C1 segment of cervical spinal cord (tissue), 14 donors: ENCODE results near the gene ZNF276.
"Not testable (repeated sequence)": the region's sequence is repeated elsewhere in the genome, so short reads cannot be mapped to it uniquely, and the experiment has no call there.

Experiments used
- DNase-seq, 14 donors: peaks; one replicate each; lab custom pipeline; 2025; lab: John Stamatoyannopoulos, UW

The ZNF276 gene

DNA sequence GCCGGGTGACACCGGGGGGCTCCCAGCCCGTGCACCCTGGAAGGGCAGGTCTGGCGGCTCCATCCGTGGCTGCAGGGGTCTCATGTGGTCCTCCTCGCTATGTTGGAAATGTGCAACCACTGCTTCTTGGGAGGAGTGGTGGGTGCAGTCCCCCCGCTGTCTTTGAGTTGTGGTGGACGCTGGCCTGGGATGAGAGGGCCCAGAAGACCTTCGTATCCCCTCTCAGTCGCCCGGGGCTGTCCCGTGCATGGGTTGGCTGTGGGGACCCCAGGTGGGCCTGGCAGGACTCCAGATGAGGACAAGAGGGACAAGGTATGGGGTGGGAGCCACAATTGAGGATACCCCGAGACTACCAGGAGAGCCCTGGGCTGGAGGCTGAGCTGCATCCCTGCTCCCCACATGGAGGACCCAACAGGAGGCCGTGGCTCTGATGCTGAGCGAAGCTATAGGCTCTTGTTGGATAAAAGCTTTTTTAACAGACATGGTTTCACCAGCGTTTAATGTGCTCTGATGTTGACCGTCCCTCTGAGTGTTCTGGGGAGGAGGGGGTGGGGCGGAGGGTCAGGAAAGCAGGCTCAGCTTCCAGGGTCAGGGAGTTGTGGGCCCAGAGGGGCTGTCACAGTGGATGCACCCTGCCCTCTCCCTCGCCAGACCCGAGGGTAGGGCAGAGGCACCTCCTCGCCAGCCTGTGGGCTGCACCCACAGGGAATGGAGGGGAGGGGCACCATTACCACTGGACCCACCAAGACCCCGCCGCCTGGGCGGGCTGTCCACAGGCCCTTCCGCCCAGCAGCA is 25.3 kb upstream of the ZNF276 start:
- DNase-seq, result no peak

DNA sequence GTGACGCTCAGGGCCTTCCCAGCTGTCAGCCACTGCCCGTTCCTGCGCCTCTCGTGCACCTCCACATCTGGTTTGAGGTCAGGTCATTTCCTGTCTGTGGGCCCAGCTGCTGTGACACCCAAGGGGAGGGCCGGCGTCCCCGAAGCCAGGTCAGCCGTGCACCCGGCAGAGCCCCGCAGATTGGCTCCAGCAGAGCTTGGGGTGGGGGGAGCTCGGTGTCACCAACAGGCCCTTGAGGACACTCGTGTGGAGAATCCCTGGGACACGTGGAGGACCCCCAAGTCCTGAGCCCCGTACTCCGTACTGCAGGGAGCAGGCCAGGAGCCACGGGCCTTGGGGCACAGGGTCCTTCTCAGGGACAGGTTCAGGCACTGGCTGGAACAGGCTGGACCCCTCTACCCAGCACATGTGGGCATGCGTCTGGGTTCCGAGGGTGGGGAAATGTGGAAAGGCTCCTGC is 24.6 kb upstream of the ZNF276 start:
- DNase-seq, result no peak

DNA sequence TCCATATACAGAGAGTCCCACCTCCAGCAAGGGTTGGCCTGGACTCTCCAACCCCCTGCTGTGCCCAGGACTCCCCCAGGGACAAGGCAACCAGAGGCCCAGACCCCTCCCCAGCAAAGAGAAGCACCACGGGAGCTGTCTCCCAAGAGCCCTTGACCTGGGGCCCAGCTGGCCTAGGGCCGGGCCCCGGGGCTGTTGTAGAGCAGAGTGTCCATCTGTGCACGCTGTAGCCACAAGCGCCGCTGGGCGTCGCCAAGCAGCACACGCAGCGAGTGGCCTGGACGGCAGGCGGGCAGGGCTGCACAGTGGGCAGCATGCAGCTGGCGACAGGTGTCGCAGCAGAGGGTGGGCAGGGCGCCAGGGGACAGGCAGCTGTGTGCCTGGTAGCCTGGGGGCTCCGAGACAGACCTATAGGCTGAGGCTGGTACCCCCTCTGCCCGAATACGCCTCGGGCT is 24.1 kb upstream of the ZNF276 start:
- no peak for DNase-seq

DNA sequence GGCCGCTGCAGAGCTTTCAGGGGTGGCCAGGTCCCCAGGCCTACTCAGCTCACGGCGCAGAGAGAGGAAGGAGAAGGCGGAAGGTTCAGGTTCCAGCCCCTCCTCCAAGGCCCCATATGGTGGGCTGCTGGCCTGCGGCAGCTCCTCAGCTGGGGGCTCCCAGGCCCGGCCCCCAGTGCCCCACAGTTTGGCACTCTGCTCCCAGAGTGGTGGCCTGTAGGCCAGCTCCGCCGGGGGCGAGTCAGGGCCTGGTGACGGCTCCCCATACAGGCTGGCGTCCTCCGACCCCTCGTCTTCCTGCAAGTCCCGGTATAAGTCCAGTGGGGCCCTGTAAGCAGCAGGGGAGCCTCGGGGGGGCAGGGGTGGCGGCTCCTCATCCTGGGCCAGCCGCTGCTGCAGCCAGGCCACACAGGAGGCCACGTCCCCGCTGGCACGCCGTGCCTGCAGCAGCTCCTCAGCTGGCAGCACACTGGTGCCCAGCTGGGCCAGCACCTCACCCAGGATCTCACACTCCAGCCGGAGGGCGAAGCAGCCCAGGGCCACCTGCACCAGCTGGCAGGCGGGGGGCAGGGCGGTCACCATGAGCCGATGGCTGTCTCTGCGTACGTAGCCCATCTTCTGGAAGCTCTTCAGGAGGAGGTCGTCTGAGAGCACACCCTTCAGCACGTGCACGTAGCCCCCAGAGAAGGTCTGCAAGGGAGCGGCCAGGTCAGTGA is 23.6 kb upstream of the ZNF276 start:
- no peak for DNase-seq

DNA sequence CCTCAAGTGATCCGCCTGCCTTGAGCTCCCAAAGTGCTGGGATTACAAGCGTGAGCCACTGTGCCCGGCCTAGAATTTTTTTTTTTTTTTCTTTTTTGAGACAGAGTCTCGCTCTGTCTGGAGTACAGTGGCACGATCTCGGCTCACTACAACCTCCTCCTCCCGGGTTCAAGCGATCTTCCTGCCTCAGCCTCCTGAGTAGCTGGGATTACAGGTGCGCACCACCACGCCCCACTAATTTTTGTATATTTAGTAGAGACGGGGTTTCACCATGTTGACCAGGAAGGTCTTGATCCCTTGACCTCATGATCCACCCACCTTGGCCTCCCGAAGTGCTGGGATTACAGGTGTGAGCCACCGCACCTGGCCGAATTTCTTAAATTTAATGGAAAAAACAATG is 22.6 kb upstream of the ZNF276 start:
- not testable (repeated sequence) for DNase-seq

DNA sequence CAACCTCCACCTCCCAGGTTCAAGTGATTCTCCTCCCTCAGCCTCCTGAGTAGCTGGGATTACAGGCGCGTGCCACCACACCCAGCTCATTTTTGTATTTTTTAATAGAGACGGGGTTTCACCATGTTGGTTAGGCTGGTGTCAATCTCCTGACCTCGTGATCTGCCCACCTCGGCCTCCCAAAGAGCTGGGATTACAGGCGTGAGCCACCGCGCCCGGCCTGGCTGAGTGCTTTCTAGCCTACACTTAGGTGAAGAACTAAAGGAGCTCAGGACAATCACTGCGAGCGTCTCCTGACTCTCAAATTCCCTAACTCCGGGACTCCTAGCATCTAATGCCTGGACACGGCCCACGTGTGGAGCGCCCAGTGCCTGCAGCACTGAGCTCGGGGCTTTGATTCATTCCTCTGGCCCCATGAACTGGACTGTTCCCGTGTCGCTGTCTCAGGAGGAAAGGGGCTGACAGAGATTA is 21.7 kb upstream of the ZNF276 start:
- DNase-seq, result not testable (repeated sequence)

DNA sequence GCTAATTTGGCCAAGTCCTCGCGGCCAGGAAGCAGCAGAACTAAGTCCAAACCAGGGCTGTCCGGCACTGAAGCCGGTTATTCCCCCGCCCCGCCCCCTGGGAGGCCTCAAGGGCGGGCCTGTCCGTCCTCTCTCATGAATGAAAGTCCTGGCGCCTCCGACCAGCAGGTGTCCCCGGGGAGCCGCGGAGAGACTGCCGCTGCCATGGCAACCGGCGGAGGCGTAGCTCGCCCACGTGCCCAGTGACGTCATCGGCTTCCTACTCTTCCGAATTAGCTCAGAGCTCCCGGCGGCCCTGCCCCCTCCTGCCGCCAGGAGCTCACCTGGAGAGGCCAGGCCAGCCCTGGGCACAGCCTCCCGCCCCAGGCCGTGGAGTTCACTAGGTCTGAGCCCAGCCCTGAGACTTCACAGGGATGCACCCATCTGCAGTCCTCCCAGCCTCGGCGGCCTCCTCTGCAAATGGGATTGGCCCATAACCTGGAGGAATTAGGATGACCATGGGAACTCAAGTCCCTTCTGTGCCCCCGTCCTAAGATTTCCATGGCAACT is 21.2 kb upstream of the ZNF276 start:
- DNase-seq, result peak; percentile 45 to 97 (median 93)

DNA sequence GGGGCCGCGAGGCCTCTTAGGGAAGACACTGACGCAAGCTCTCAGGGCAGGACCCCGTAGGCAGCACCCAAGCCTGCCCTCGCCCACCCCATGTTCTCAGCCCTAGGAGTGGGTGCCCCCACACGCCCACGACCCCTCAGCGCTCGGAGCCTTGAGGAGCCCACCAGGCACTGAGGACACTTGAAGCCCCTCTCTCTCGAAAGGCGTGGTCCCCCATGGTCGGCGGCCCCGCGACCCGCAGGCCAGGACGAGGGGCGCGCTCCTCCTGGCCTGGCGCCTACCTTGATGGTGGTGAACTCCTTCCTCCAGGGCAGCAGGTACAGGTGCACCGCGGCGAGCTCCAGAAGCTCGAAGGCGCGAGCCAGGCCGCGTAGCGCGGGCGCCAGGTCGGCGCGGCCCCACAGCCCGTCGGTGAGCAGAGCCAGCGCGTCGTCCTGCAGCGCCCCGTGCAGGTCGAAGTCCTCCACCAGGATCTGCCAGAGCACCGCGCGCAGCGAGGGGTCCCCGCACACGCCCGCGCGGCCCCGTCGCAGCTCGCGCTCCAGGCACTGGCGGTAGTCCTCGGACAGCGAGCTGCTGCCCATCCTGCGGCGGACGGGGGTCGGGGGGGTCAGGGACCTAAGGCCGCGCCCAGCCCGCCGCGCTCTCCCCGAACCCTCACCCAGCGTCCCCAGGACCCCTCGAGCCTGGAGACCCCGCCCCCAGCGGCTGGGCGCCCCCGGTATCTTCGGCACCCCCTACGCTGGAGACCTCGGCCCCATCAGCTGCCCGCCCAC is 20.5 kb upstream of the ZNF276 start:
- DNase-seq, result no peak

DNA sequence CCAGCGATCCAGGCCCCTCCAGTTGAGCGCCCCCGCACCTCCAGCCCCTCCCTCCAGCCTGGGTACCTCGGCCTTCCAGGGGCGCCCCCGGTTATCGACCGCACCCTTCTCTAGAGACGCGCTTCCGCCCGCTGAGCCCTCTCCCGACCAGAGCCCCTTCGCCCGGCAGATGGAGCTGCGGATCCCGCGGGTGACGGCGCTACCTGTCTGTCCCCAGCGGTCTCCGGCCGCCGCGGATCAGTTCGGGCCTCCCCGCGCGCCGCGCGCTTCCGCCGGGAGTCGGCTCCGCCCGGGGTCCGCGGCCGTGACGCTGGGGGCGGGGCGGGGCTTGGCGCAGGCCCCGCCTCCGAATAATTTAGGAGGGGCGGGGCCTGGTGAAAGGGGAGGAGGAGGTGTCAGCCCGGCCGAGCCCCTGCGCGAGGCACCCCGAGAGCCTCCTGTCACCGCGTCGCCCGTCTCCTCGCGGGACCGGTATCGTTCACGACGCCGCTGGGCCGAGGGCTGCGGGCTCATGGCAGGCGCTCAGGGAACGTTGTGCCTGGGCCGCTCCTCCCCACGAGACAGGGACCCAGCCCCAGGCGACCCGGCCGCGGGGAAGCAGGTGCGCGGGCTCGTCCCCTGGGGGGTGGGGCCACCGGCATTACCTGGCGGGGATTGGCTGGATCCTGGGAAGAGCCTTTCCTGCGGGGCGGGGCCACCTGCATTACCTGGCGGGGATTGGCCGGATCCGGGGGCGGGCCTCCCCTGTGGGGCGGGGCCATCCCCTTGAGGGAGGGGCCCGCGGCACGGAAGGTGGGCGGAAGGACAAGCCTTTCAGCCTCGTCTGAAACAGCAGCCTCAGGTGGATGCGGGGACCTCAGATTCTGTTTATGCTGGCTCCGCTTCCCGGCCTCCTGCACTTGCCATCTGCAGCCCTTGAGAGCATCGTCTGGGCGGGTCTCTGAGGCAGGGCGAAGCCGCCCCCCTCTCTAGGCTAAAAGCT is 19.6 kb upstream of the ZNF276 start, which contains the start of gene SPATA2L:
TSS of gene SPATA2L (minus strand) at position 281 of the 982 bp plus-strand sequence. CDS start 473 bp downstream, outside the sequence.
- DNase-seq, result peak in 13 of 14 donors; percentile 20 to 94 (median 69)

DNA sequence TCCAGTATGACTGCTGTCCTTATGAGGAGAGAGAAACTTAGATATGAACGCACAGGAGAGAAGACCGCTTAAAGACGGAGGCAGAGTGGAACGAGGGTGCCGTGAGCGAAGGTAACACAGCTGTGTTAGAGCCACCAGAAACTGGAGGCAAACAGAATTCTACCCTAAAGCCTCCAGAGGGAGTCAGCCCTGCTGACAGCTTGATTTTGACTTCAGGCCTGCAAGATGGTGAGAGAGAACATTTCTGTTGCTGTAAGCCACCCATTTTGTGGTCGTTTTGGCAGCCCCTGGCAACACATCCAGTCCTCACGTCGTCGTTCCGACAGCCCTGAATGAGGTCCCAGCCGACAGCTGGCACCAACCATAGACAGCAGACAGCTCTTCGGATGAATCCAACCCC is 17.1 kb upstream of the ZNF276 start:
- DNase-seq, result no peak

DNA sequence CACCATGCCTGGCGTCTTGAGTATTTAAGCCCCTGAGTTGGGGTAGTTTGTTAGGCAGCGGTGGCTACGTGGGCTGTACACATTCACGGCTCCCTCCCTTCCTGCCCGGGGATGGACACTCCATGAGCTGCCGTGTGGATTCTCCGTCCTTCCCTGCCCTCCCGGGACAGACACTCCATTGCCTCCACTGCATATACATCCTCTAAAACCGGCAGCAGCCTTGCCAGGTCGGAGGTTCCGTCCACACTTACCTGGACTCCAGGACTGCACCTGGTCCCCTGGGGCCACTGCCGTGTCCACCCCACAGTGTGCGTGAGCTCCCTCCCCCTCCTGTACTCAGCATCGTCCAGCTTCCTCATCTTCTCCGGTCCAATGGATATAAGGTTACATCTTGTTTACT is 16.3 kb upstream of the ZNF276 start:
- no peak for DNase-seq

DNA sequence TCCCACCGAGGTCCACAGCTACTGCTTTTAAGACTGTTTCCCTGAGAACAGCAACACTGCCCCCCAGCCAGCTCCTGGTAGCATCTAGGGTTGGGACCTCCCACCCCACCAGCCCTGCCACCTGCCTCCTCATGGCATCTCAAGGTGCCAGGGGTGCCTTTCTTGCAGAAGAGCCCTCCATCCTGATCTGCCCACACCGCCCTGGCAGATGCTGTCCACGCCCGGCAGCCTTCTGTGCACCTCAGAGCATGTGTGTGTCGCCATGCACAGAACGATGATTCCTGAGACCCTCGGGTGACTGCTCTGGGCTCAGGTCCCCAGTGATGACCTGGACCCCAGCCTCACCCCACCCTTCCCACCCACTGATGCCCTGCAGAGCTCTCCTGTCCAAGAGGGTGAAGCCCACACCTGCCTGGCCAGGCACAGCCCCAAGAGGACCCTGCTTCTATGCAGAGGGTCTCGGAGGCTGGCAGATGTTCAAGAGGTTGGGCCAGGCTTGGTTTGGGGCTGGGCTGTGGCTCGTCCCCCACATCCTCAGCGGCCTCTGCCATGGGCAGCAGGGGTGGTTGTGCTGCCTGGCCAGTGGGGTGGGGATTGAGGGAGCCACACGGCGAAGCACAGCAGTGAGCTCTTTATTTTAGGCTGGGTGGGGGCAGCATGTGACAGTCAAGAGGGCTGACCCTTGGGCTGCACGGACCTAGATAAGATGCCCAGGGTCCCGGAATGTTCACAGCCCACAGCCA is 14.6 kb upstream of the ZNF276 start:
- no peak for DNase-seq

DNA sequence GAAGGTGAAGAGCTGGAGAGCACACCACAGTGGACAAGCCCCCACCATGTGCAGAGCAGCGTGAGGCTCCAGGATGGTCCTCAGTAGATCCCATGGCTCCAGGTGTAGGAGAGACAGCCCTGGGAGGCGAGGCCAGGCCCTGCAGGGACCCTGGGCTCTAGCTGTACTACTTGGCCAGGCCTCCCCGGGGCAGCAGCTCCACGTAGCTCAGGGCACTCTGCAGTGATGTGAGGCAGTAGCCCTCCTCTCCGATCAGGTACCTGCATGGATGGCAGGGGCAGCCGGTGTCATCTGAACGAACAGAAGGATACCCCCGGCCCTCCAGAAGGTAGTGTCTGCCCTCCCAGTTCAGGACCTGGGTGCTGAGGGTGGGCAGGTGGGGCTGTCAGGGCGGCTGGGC is 13.6 kb upstream of the ZNF276 start:
- no peak for DNase-seq

DNA sequence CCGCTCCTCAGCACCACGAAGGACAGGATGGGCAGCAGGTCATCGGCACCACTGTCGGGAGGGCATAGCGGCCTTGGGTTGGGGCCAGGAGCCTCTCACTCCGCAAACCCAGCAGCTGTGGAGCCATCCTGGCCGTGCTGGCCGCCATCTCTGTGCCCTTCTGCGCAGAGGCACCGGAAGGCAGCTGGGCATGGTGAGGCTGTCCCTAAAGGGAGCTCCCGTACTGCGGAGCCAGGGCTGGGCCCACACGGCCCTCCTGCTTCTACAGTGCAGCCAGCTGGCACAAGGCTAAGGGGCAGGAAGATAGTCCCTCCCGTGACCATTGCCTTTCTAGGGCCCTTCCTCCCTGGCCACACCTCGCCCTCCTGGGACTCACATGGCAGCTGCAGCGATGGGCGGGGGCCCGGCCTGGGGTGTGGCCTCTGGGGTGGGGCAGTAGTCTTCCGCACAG is 12.8 kb upstream of the ZNF276 start:
- no peak for DNase-seq

DNA sequence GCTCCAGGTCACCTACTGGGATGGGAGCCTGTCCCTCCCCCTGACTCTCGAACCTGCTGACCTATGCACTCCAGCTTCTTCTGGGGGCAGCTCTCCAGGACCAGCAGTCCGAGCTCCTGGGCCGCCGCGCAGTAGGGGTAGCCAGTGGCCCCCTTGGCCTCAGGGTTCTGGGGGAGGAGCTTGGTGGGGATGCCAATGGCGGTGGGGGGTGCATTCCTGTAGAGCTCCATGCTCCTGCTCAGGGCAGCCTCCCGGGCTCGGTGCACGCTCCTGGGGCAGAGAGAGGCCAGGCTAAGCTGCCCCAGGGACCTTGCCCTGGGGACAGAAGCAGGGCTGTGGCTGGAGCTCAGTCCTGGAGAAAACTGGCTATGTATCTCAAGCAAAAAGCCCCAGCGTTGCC is 12.2 kb upstream of the ZNF276 start:
- no peak for DNase-seq

DNA sequence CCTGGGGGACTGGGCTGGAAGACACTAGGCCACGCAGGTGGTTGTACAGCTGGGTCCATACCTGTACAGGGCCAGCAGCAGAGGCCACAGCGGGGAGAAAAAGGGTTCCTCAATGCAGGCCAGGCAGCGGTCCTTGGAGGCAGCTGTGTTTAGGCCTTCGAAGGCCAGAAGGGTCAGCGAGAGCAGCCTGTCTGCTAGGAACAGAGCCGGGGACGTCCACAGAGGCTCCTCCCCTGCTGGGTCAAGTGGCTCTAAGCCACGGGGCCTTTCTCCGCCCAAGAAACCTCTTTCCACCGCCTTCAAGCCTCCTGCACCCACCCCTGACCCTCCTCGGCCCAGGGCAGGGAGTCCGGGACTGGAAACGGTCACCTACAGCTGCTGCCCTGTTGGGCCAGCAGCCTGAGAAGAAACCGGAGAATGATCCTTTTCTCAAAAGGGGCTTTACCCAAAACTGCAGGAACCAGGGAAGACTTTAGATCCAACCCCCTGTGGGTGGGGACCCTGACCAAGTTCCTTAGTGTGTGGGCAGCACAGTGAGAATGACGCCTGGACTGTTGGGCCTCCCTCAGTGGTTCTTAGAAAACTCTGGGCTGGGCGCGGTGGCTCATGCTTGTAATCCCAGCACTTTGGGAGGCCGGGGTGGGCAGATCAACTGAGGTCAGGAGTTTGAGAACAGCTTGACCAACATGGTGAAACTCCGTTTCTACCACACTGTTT is 11.5 kb upstream of the ZNF276 start:
- no peak for DNase-seq

DNA sequence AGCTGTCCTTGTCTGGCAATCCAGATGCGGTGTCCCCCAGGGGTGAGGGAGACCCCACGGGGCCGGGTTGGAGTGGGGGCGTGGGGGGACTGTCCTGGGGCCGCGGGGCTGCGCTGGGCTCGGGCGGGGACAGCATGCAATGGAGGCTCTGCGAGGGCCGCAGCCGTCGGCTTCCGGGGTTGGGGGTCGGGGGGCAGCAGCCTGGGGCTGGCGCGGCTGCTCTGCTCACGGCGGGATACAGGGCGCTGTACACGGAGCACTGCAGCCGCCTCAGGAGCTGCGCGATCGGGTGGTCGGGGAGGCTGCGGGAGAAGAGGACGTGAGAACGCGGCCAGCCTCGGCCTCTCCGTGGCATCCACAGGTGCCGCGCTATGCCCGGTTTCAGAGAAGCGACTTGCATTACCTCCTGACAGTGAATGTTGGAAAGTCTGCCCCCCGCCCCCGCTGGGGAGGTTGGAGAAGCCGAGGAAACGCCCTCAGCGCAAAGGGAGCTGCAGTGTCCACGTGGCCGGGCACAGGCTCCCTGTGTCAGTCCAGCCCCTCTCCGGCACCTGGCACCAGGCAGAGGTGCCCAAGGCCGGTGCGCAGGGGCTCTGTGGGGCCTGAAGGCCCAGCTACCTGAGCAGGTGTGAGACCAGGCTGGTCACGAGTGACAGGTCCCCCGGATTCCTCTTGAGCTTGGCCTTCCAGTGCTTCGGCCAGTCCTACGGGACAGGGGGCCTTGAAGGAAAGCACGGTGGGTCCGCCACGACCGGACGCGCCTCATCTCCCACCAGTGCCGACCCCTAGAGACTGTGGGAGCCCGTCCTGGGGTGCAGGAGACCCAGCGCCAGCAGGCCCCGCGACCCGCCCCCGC is 10.4 kb upstream of the ZNF276 start:
- no peak for DNase-seq
